HG02973 (cell line): ENCODE results near the gene CSRP2.

Source experiments
- ATAC-seq: cut with Tn5 transposase; IDR thresholded peaks from one replicate; pipeline ENCODE4 v1.9.1; 2021; ENCODE audit warnings: moderate library complexity; ENCODE audit not compliant: unreplicated experiment

CSRP2 gene

GRCh38 chr12:76895796-76896195 lies 17.0 kb upstream of the CSRP2 start:
- no peak for ATAC-seq

DNA sequence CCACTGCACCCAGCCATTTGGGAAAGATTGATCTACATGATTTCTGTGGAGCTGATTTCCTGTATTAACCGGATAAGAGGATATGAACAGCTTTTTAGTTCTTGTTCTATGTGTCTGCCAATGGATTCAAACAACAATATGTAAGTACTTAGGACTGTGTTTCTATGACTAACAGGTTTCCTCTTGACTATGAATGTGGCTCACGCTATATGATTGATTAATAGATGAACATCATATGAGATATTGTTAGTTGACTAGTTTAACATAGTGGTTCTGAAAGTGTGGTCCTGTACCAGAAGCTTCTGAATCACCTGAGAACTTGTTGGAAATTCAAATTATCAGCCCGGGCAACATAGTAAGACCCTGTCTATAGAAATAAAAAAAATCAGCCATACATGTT lies 12.8 kb upstream of the CSRP2 start:
- ATAC-seq: no peak

GRCh38 chr12:76890151-76891143 lies 11.6 kb upstream of the CSRP2 start:
- ATAC-seq: no peak

DNA sequence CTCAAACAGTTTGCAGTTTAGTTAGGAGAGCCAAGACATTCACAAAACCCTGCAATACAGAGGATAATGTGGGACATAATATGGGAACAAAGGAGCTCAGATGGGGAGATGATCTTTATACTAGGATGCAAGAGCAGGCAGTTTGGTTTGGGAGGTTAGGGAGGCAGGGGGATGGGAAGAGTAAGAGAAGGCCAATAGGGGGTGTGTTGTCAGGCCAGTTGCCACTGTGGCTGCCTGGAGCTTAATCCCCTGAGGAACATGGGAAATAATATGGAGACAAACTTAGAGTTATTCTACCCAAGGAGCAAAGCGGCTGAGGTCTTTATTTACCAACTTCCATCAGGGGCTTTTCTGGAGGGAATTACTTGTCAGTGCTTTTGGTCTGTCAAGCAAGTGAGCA lies 10.0 kb upstream of the CSRP2 start:
- ATAC-seq: no peak

- ATAC-seq: no peak
Observed at GRCh38 chr12:76883811-76884210, 5.0 kb upstream of the CSRP2 start.

GRCh38 chr12:76883151-76883550 lies 4.3 kb upstream of the CSRP2 start:
- ATAC-seq: no peak

- no peak for ATAC-seq
Observed at GRCh38 chr12:76882367-76882766, 3.5 kb upstream of the CSRP2 start.

DNA sequence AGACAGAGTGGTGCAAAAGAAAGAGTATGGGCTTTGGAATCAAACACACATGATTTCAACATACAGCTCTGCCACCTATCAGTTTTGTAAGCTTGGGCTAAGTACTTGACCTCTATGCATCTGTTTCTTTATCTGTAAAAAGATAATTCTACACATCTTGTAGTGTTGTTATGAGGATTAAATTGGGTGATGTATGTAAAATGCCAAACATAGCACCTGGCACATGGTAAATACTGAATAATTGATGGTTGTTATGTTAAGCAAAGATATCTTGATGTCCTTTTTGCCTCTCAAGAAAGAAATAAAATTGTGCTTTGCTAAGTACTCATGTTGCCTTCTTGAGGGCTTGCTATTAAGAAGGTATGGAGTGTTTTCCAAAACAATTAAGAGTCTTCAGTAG lies 2.3 kb upstream of the CSRP2 start:
- ATAC-seq: no peak

DNA sequence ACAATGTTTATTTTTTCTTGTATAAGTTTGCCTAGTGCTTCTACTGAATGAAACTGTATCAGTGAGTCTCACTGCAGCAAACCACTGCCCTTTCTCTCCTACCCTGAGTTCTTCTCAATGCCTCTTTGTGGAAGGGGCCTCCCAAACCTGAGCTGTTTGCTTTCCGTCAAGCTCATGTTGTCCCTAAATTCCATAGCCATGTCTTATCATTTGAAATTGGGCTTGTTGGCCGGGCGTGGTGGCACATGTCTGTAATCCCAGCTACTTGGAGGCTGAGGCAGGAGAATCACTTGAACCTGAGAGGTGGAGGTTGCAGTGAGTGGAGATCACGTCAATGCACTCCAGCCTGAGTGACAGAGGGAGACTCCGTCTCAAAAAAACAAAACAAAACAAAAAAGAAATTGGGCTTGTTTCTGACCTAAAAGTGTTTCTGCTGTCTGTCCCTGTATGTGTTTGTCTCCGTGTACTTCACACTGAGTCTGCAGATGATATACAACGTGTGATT lies 1.8 kb upstream of the CSRP2 start:
- ATAC-seq: no peak

- ATAC-seq: no peak
Observed at GRCh38 chr12:76879710-76880518, 1.1 kb upstream of the CSRP2 start.

- ATAC-seq: peak; percentile 38
Observed at GRCh38 chr12:76878099-76878898, 520 bp downstream of the CSRP2 start.

DNA sequence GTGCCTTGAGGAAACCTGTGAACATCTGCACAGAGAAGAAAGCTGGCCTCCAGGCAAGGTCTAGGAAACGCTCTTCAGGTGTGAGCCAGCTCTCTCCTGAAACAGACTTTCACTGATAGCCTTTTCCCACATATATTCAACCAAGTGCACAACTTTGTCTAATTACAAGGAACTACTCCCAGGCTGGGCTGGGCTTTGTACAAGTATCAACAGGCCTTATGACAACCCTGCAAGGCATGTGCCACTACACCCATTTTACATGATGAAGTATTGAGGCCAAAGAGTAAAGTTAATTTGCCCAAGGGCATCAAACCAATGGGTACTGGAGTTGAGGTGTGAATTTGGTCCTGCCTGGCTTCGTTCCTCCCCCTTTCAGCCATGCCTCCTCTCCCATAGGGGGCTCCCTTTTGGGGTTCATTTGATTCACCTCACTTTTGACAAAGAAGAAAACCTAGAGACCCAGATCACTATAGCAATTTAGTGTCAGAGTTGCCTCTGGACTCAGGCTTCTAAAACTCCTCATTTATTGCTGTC lies 2.1 kb downstream of the CSRP2 start:
- no peak for ATAC-seq

GRCh38 chr12:76874491-76875190 lies 4.2 kb downstream of the CSRP2 start:
- ATAC-seq: no peak

DNA sequence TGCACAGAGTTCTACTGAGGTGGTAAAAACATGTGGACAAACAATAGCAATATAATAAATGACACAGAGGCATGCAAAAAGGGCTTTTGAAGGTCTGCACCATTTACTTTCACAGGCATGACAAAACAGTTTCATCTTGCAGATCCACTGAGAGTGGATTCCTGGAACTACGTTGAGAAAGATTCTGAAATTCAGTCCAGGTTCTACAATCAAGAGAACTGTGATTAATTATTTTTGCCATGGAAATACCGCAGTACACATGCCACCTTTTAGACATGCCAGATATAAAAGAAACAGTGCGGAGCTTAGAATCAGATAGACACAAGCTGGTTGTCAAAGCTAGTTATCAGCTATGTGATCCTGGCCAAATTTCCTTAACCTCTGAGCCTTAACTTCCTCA lies 4.8 kb downstream of the CSRP2 start:
- ATAC-seq: no peak

GRCh38 chr12:76872415-76872814 lies 6.4 kb downstream of the CSRP2 start:
- ATAC-seq: no peak

DNA sequence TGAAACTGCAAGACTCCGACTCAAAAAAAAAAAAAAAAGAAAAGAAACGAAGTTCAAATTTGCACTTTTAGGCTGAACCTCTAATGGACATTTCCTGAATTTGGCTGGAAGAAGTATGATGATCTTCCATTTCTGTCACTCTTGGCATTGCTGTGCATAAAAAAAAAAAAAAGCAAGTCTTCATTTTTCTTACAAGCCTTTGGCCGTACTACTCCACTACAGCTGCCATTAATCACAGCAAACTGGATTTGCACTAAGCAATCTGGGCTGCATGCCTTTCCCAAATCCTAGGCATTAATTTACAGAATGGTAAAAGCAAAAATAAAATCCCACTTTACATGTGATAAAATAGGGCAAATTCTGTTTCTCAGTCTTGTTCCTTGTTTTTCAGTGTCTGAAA lies 7.1 kb downstream of the CSRP2 start:
- ATAC-seq: no peak

DNA sequence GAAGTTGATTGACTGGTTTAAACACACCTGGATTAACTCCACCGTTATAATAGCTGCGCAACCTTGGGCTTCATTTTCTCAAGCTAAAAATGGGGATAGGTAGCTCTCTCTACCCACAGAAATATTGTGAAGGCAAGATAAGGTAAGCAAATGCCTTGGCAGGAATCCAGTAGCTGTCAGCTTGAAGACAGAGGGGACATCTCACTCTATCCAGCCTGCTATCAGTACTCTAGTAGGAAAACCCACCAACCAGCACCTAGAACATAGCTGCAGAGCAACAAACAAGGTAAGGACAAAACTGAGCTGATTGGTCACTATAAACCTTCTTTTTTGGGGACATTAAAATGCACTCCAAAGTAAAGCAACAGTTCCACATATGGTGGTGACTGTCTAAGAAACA lies 7.7 kb downstream of the CSRP2 start:
- no peak for ATAC-seq

GRCh38 chr12:76866726-76867125 lies 12.1 kb downstream of the CSRP2 start:
- no peak for ATAC-seq

DNA sequence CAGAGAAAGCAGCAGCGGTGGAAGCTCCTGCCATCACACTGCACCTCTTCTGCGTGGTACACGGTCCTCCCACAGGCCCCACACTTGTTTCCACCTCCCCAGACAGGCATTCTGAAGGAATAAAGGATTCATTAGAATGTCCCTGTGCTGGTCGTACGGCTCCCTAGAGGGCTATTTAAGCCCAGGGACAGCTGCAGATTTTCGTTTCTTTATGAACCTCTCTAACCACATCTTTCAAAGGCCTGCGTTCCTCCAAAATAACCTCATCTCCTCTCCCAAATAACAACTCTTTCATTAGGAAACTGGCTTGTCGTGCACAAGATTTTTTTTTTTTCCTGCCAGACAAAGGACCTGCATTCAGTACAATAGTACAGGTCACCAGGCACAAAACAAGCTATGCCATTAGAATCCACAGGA lies 12.7 kb downstream of the CSRP2 start:
- no peak for ATAC-seq

- ATAC-seq: peak; percentile 92
Observed at GRCh38 chr12:76864791-76865400, 13.9 kb downstream of the CSRP2 start.
